ENCODE results near the gene TNS1. TPM values are rescaled to one million over a fixed set of nuclear protein-coding genes. Genes with fewer than 3 reads are reported as not detected.

TNS1 gene
- total RNA-seq, 1 donor from 2014 or later: 54.5 TPM

DNA sequence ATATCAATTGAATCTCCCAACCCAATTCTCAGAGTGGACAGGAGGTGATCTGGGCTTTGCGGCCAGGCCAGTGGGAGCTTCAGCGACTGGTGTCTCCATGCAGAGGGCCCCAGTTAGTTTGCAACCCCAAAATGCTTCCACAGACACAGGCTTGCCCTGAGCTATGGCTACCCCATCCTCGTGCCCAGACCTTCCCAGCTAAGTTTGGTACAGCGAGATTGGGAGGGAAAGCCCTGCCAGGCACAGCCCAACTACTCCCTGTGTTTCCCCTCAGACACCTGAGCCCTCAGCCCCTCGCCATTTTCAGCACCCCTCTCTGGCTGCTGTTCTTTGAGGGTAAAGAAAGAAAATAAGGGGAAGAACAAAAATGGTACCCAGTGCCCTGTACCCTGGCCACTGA lies 142.9 kb downstream of the TNS1 start:
- Histone ChIP-seq H3K4me3 (ENCODE audit: low read depth, low read length) (no peak overlapping the region), H3K36me3 (ENCODE audit: control insufficient read depth, insufficient read depth, low read length) (no peaks in the 10 kb centered on the region), H3K27me3 (ENCODE audit: control insufficient read depth, insufficient read depth, low read length) (no peaks in the 10 kb centered on the region)
- TF ChIP-seq, protein P1, sequence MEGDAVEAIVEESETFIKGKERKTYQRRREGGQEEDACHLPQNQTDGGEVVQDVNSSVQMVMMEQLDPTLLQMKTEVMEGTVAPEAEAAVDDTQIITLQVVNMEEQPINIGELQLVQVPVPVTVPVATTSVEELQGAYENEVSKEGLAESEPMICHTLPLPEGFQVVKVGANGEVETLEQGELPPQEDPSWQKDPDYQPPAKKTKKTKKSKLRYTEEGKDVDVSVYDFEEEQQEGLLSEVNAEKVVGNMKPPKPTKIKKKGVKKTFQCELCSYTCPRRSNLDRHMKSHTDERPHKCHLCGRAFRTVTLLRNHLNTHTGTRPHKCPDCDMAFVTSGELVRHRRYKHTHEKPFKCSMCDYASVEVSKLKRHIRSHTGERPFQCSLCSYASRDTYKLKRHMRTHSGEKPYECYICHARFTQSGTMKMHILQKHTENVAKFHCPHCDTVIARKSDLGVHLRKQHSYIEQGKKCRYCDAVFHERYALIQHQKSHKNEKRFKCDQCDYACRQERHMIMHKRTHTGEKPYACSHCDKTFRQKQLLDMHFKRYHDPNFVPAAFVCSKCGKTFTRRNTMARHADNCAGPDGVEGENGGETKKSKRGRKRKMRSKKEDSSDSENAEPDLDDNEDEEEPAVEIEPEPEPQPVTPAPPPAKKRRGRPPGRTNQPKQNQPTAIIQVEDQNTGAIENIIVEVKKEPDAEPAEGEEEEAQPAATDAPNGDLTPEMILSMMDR (IDR thresholded peaks at IDR 0.05; ENCODE audit: insufficient read depth, low read length, poor library complexity, severe bottlenecking): no peak
- DNase-seq (ENCODE audit: low read depth): no peak

DNA sequence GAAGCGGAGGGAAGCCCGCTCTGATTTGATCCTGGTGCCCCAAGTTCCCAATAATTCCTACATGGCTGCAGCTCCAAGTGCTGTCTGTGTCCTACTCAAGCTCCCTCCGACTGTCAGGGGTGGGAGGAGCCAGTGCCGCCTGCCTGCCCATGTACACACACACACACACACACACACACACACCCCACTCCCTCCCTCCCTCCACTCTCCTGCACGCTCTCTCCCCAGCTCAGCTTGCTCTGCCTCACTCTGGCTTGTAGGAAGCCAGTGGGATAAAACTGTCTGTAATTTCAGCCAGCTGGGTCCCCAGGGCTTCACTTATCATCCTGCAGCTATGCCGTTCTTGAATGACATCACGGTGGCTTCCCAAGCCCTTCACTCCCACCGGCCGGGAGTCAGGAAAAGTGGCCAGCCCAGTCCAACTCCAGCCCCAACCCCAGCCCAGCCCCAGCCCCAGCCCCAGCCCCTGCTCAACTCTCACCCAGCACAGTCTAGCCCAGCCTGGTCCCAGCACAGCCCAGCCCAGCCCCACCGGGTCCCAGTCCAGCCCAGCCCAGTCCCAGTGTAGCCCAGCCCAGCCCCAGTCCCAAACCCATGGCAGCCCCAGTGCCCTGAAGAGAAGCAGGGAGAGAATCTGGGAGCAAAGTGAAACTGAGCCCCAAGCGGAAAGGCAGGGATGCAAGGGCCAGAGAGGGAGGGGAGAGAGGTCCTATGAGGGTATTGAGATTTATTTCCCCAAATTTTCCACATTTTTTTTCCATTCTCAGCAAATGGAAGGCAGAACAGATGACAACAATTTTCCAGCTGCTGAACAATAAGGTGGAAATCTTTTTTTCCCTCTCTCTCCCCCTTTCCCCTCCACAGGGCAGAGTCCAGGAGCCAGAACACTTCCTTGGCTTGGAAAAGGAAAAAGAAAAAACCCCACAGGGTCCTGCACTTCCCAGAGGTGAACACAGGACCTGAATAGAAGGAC lies 144.0 kb downstream of the TNS1 start:
- Histone ChIP-seq H3K36me3 (ENCODE audit: control insufficient read depth, insufficient read depth, low read length) (no peaks in the 10 kb centered on the region), H3K27me3 (ENCODE audit: control insufficient read depth, insufficient read depth, low read length) (no peaks in the 10 kb centered on the region), H3K4me3 (ENCODE audit: low read depth, low read length) (no peak overlapping the region)
- peak; percentile 47 for DNase-seq (ENCODE audit: low read depth)
- TF ChIP-seq, protein P1 (IDR thresholded peaks at IDR 0.05; ENCODE audit: insufficient read depth, low read length, poor library complexity, severe bottlenecking): no peak

DNA sequence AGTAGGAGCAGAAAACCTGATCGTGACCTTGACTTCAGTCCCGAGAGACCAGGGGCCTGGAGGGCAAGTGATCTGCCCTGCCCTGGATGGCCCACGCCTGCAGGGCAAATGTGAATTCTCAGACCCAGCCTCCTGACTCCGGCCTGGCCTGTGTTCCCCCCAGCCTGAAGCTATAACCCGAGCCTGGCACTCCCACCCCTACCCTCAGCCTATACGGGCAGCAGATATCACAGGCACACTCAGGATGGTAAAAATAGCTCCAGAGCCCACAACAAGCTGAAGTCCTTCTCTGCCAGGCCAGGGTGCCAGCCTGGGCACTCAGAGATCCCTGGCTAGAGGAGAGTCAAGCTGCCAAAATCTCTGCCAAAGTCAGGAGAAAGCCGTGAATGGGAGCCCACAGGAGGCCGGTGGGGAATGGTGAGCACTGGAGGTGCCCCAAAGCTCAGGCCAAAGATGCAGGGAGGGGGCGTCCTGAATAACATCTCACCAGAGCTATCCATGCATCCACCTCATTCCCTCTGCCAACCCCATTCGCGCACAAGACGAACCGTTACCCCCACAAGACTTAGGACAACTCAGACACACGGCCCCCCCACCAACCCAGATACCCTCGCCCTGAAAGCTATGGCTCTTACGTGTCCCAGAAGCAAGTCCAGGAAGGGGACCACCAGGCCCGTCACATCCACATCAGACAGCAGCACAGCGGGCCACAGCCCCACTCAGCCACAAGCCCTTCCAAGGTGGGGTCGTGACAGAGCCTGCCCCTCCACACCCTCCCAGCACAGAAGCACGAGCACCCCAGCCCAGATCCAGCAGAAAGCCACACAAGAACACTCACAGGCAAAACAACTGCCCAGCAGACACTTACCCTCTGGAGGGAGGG lies 144.9 kb downstream of the TNS1 start:
- Histone ChIP-seq H3K4me3 (ENCODE audit: low read depth, low read length) (no peak overlapping the region), H3K36me3 (ENCODE audit: control insufficient read depth, insufficient read depth, low read length) (peaks cover 1% of the 10 kb centered on the region), H3K27me3 (ENCODE audit: control insufficient read depth, insufficient read depth, low read length) (no peaks in the 10 kb centered on the region)
- no peak for DNase-seq (ENCODE audit: low read depth)
- TF ChIP-seq, protein P1 (IDR thresholded peaks at IDR 0.05; ENCODE audit: insufficient read depth, low read length, poor library complexity, severe bottlenecking): no peak

DNA sequence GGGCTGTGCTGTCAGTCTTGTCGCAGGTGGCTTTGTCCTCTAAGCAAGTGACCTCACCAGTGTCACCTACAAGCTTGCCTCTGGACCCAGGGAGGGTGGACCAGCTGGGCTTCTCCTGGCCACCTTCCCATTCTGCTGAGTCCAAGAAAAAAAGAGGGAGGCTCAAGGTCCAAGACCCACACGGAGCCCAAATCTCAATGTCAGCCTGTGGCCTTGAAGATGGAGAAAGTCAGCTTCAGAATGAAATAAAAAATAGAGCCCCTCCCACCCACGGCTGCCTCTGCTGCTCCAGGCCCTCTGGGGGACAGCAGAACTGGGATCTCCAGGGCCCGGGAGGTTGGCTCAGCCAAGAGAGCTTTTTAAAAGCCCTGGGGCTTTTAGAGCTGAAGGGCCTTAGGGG lies 145.9 kb downstream of the TNS1 start:
- H3K4me3 ChIP-seq (ENCODE audit: low read depth, low read length): no peak overlapping the region
- TF ChIP-seq, protein P1 (IDR thresholded peaks at IDR 0.05; ENCODE audit: insufficient read depth, low read length, poor library complexity, severe bottlenecking): no peak

DNA sequence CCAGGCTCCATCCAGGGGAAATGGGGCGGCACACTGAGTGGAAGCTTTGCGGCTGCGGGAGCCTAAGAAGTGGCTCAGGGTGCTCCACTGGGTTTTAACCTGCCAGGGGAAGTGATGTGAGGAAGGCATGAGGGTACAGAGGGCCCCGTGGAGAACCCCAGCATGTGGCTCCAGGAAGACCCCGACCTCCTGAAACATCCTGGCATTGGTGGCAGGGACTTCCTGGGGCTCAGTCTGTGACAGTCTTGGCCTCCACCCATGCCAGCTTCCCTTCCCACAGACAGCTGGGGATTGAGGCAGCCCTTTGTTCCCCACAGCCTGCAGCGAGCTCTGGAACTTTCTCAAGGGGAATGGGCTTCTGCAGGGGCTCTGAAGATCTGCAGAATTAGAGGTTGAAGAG lies 146.6 kb downstream of the TNS1 start:
- peaks cover 1% of the 10 kb centered on the region for H3K36me3 ChIP-seq (ENCODE audit: control insufficient read depth, insufficient read depth, low read length)
- no peak for DNase-seq (ENCODE audit: low read depth)
- TF ChIP-seq, protein P1 (IDR thresholded peaks at IDR 0.05; ENCODE audit: insufficient read depth, low read length, poor library complexity, severe bottlenecking): no peak
- H3K4me3 ChIP-seq (ENCODE audit: low read depth, low read length): no peak overlapping the region
- H3K27me3 ChIP-seq (ENCODE audit: control insufficient read depth, insufficient read depth, low read length): no peaks in the 10 kb centered on the region

More for the DNA sequence above, 145.9 kb downstream of the TNS1 start:
- no peak for DNase-seq (ENCODE audit: low read depth)
- Histone ChIP-seq H3K27me3 (ENCODE audit: control insufficient read depth, insufficient read depth, low read length) (no peaks in the 10 kb centered on the region), H3K36me3 (ENCODE audit: control insufficient read depth, insufficient read depth, low read length) (peaks cover 1% of the 10 kb centered on the region)

Measured in kidney epithelial cell (primary cell).